Measurements from ENCODE around the gene CCDC148. TPM values are rescaled to one million over a fixed set of nuclear protein-coding genes. Genes with fewer than 3 reads are reported as not detected.
A peak's percentile ranks its signal among the peaks of the same experiment; 100 is the strongest.
"Not testable (repeated sequence)": the region's sequence is repeated elsewhere in the genome, so short reads cannot be mapped to it uniquely, and the experiment has no call there.

CCDC148 gene
- total RNA-seq, 1 experiment from 2014 or later = 7.2 TPM

- peak; percentile 8 for DNase-seq (ENCODE audit: low read depth)
- in situ Hi-C loops (cut with HindIII; ENCODE audit: low pct_unique_long_range_greater_than_20kb, low sequenced_read_pairs) = no loop called here
Measured at GRCh38 chr2:158325031-158325781, 131.3 kb downstream of the CCDC148 start.

GRCh38 chr2:158323381-158323780, 133.2 kb downstream of the CCDC148 start:
- in situ Hi-C loops (cut with HindIII; ENCODE audit: low pct_unique_long_range_greater_than_20kb, low sequenced_read_pairs) = no loop called here
- DNase-seq (ENCODE audit: low read depth) = no peak

- in situ Hi-C loops (cut with HindIII; ENCODE audit: low pct_unique_long_range_greater_than_20kb, low sequenced_read_pairs) = no loop called here
- DNase-seq (ENCODE audit: low read depth) = peak; percentile 2
Measured at GRCh38 chr2:158321264-158321663, 135.3 kb downstream of the CCDC148 start.

- DNase-seq (ENCODE audit: low read depth) = no peak
- in situ Hi-C loops (cut with HindIII; ENCODE audit: low pct_unique_long_range_greater_than_20kb, low sequenced_read_pairs) = no loop called here
Measured at GRCh38 chr2:158319269-158319668, 137.3 kb downstream of the CCDC148 start.

GRCh38 chr2:158317642-158318041, 138.9 kb downstream of the CCDC148 start:
- DNase-seq (ENCODE audit: low read depth) = no peak
- in situ Hi-C loops (cut with HindIII; ENCODE audit: low pct_unique_long_range_greater_than_20kb, low sequenced_read_pairs) = no loop called here

- in situ Hi-C loops (cut with HindIII; ENCODE audit: low pct_unique_long_range_greater_than_20kb, low sequenced_read_pairs) = no loop called here
- DNase-seq (ENCODE audit: low read depth) = no peak
Measured at GRCh38 chr2:158315803-158316414, 140.6 kb downstream of the CCDC148 start.

- DNase-seq (ENCODE audit: low read depth) = no peak
Measured at GRCh38 chr2:158315000-158315399, 141.6 kb downstream of the CCDC148 start.

GRCh38 chr2:158313734-158314133, 142.8 kb downstream of the CCDC148 start:
- no peak for DNase-seq (ENCODE audit: low read depth)
- in situ Hi-C loops (cut with HindIII; ENCODE audit: low pct_unique_long_range_greater_than_20kb, low sequenced_read_pairs) = no loop called here

More at GRCh38 chr2:158315000-158315399, 141.6 kb downstream of the CCDC148 start:
- in situ Hi-C loops (cut with HindIII; ENCODE audit: low pct_unique_long_range_greater_than_20kb, low sequenced_read_pairs) = no loop called here

- in situ Hi-C loops (cut with HindIII; ENCODE audit: low pct_unique_long_range_greater_than_20kb, low sequenced_read_pairs) = no loop called here
- DNase-seq (ENCODE audit: low read depth) = no peak
Measured at GRCh38 chr2:158312981-158313380, 143.6 kb downstream of the CCDC148 start.

GRCh38 chr2:158310407-158310806, 146.1 kb downstream of the CCDC148 start:
- DNase-seq (ENCODE audit: low read depth); in situ Hi-C loops (cut with HindIII; ENCODE audit: low pct_unique_long_range_greater_than_20kb, low sequenced_read_pairs): not testable (repeated sequence)

- in situ Hi-C loops (cut with HindIII; ENCODE audit: low pct_unique_long_range_greater_than_20kb, low sequenced_read_pairs) = no loop called here
- DNase-seq (ENCODE audit: low read depth) = no peak
Measured at GRCh38 chr2:158305501-158305900, 151.1 kb downstream of the CCDC148 start.

- no peak for DNase-seq (ENCODE audit: low read depth)
- in situ Hi-C loops (cut with HindIII; ENCODE audit: low pct_unique_long_range_greater_than_20kb, low sequenced_read_pairs) = no loop called here
Measured at GRCh38 chr2:158300394-158300793, 156.2 kb downstream of the CCDC148 start.

- no peak for DNase-seq (ENCODE audit: low read depth)
- in situ Hi-C loops (cut with HindIII; ENCODE audit: low pct_unique_long_range_greater_than_20kb, low sequenced_read_pairs) = no loop called here
Measured at GRCh38 chr2:158297606-158298005, 158.9 kb downstream of the CCDC148 start.

- DNase-seq (ENCODE audit: low read depth) = no peak
Measured at GRCh38 chr2:158297120-158297519, 159.4 kb downstream of the CCDC148 start.

GRCh38 chr2:158293722-158294121, 162.8 kb downstream of the CCDC148 start:
- DNase-seq (ENCODE audit: low read depth) = no peak
- in situ Hi-C loops (cut with HindIII; ENCODE audit: low pct_unique_long_range_greater_than_20kb, low sequenced_read_pairs) = no loop called here

More at GRCh38 chr2:158297120-158297519, 159.4 kb downstream of the CCDC148 start:
- in situ Hi-C loops (cut with HindIII; ENCODE audit: low pct_unique_long_range_greater_than_20kb, low sequenced_read_pairs) = no loop called here

- in situ Hi-C loops (cut with HindIII; ENCODE audit: low pct_unique_long_range_greater_than_20kb, low sequenced_read_pairs) = no loop called here
- DNase-seq (ENCODE audit: low read depth) = no peak
Measured at GRCh38 chr2:158291544-158292180, 164.9 kb downstream of the CCDC148 start.

GRCh38 chr2:158290225-158290624, 166.3 kb downstream of the CCDC148 start:
- in situ Hi-C loops (cut with HindIII; ENCODE audit: low pct_unique_long_range_greater_than_20kb, low sequenced_read_pairs) = no loop called here
- no peak for DNase-seq (ENCODE audit: low read depth)

- in situ Hi-C loops (cut with HindIII; ENCODE audit: low pct_unique_long_range_greater_than_20kb, low sequenced_read_pairs) = no loop called here
- DNase-seq (ENCODE audit: low read depth) = no peak
Measured at GRCh38 chr2:158276619-158277471, 179.7 kb downstream of the CCDC148 start.
